ENCODE results near the gene RHBDL1. TPM values are rescaled to one million over a fixed set of nuclear protein-coding genes. Genes with fewer than 3 reads are reported as not detected.

Gene RHBDL1
- total RNA-seq, 4 donors from 2014 or later, result 1.5 to 2.0 TPM; not detected in 2

GRCh38 chr16:638034-638543 is 37.4 kb upstream of the RHBDL1 start:
- intact Hi-C loops (cut with DNase I; ENCODE audit: low total_unique reads), result no loop called here
- H3K36me3 ChIP-seq, result no peaks in the 10 kb centered on the region
- no peak for TF ChIP-seq CTCF (IDR thresholded peaks at IDR 0.05)
- TF ChIP-seq POLR2A (IDR thresholded peaks at IDR 0.05), result no peak
- peaks cover 0 to 6% of the 10 kb centered on the region in 2 donors for H3K4me1 ChIP-seq
- no peaks in the 10 kb centered on the region for H3K9me3 ChIP-seq
- H3K27ac ChIP-seq, result no peak overlapping the region
- no peaks in the 10 kb centered on the region for H3K27me3 ChIP-seq
- H3K4me3 ChIP-seq, result no peak overlapping the region
- no peak for DNase-seq

- TF ChIP-seq POLR2A (IDR thresholded peaks at IDR 0.05) (no peak), CTCF (IDR thresholded peaks at IDR 0.05) (no peak)
- Histone ChIP-seq H3K27me3 (no peaks in the 10 kb centered on the region), H3K27ac (no peak overlapping the region), H3K4me3 (no peak overlapping the region), H3K36me3 (no peaks in the 10 kb centered on the region), H3K4me1 (peaks cover 0 to 6% of the 10 kb centered on the region in 2 donors), H3K9me3 (no peaks in the 10 kb centered on the region)
- intact Hi-C loops (cut with DNase I; ENCODE audit: low total_unique reads), result no loop called here
- no peak for DNase-seq
Measured at GRCh38 chr16:638836-639235, 36.6 kb upstream of the RHBDL1 start.

GRCh38 chr16:640614-641013 is 34.9 kb upstream of the RHBDL1 start:
- H3K36me3 ChIP-seq, result no peaks in the 10 kb centered on the region
- DNase-seq, result no peak
- no peaks in the 10 kb centered on the region for H3K27me3 ChIP-seq
- peak overlapping the region; percentile 48 to 84 for H3K27ac ChIP-seq
- TF ChIP-seq POLR2A (IDR thresholded peaks at IDR 0.05), result no peak
- no peak for TF ChIP-seq CTCF (IDR thresholded peaks at IDR 0.05)
- H3K4me3 ChIP-seq, result no peak overlapping the region
- no peaks in the 10 kb centered on the region for H3K9me3 ChIP-seq
- intact Hi-C loops (cut with DNase I; ENCODE audit: low total_unique reads), result no loop called here
- H3K4me1 ChIP-seq, result peaks cover 0 to 6% of the 10 kb centered on the region in 2 donors

GRCh38 chr16:641326-642188 is 33.9 kb upstream of the RHBDL1 start, which contains the start of gene MCRIP2:
MCRIP2 (plus strand) TSS chr16:641828; CDS start chr16:641992, 164 bp downstream.
- DNase-seq, result peak; percentile 75 to 86
- Histone ChIP-seq H3K36me3 (no peaks in the 10 kb centered on the region), H3K9me3 (no peaks in the 10 kb centered on the region), H3K4me1 (peaks cover 0 to 6% of the 10 kb centered on the region in 2 donors), H3K27ac (peak within 1 kb of the TSS; percentile 48 to 84), H3K4me3 (peak within 1 kb of the TSS; percentile 36 to 72), H3K27me3 (no peaks in the 10 kb centered on the region)
- intact Hi-C loops (cut with DNase I; ENCODE audit: low total_unique reads), result no loop called here
- TF ChIP-seq CTCF (IDR thresholded peaks at IDR 0.05) (no peak), POLR2A (IDR thresholded peaks at IDR 0.05) (peak in 1 of 2 donors; percentile 58)

All from uterus (tissue), 4 donors.